Measurements from ENCODE around the gene NINJ1.
"Not testable (repeated sequence)": the region's sequence is repeated elsewhere in the genome, so short reads cannot be mapped to it uniquely, and the experiment has no call there.

The NINJ1 gene

DNA sequence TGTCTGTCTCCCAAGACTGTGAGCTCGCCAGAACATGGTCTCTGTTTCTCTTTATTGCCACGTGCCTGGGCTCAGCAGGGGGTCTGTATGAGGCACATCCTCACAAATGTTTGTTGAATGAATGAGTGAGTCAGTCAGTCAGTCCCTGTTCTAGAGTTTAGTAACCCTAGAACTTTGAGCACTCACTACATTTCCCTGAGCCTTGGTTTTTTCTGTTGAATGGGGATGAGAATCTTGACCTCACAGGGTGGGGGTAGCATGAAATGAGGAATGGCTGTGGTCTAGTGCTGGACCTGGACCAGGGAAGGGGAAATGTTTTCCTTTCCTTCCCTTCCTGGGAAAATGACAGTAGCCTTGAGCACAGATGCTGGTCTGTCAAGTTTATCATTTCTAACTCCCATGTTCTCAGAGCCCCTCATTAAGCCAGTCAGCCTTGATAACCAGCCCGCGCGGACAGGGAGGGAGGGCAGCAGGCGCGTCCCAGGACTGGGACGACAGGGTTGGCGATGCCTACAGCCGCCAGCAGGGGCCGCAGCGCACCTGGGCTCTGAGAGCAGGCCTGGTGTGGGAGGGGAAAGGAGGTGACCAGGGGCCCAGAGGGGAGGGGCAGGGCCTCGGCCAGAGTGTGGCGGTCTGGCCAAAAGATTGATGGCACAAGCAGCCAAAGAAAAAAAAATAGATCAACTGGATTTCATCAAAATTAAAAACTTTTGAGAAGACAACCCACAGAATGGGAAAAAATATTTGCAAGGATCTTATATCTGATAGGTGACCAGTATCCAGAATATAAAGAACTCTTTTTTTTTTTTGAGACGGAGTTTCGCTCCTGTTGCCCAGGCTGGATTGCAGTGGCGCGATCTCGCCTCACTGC, 25.8 kb upstream of the NINJ1 start:
- DNase-seq = peak; percentile 87

GRCh38 chr9:93156475-93157008, 22.5 kb upstream of the NINJ1 start:
- DNase-seq = no peak

DNA sequence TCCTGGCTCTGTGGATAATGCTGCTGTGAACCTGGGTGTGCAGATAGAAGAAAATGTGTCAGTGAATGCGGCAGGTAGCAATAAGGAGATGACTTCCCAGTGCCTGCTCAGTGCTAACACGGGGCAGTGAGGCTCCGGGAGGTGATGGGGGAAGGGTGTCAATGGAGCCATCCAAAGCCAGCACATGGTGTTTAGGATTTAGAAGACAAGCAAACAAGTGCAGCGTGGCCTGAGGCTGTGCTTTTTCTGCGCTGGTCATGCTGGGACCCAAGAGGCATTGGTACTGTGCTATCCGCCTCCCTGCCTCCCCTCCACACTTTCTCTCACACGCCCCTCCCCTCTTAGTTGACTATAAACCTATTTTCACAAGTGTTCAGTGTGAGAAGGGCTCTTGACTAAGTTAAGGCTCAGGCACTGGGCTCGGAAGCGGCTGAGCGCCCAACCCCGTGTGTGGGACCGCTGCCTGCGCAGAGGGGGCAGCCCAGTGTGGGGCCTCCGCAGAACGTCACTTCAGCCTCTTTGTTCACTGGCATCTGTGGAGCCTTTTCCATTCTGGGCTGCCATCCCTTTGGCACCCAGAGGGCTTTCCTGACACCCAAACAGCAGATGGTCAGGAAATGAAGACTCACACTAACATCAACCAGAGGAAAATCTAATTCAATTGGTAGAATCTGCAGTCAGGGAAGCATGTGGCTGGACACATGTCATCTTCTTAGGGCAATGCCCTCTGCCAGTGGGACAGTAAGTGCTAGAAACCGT, 21.8 kb upstream of the NINJ1 start:
- no peak for DNase-seq

DNA sequence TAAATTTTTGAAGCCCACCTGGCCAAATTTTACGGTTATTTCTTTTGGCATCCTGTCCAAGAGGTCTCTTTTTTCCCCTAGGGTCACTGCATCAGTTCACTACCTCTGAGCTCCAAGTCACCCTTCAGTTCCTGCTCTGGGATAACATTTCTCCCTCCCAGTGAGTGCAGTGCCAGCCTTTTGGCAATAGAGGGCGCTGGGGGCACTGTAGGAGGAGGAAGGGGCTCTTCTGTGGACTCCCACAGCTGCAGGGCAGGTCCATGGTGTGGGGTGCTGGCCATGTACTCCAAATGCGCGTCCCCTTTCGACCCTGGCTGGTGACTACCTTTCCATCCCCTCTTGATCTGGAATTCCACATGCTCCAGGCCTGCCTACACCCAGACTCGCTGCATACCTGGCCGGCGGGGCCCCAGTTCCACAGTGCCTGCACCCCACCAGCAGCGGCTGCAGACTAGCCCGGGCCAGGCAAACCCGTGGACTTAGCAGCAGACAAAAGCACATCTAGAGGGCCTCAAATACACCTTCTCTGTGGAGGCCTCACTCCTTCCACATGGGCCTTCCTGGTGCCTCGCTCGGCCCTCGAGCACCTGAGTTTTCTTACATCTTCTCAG, 20.3 kb upstream of the NINJ1 start:
- peak; percentile 61 for DNase-seq

DNA sequence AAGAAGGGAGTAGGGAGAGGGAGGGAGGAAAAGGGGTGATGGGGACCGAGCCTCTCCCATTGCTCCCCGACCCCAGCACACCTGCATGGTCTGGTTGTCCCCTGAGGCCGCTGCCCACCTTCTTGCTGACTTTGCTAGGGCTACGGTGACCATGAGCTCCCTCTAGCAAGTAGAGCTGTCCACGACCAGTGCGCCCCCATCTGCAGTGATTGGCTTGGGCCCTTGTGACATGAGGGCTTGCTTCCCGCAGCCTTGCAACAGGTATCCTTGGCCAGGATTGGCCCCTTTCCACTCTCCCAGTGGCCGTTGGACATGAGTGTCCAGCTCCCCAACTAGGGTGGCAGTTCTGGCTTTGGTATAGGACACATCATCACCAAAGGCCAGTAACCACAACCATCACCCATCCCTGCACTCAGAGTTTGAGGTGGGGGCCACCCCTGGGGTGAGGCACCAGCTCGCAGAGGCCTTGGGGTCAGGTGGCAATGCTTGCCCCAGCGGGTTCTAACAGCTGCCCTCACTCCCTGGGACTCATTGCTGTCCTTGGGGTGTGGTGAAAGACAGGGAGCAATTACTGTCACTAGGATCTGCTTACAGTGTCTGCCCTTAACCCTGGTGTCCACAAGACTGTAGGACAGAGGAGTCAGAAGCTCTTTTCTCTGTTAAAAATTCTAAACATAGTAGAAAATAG, 17.2 kb upstream of the NINJ1 start:
- no peak for DNase-seq

DNA sequence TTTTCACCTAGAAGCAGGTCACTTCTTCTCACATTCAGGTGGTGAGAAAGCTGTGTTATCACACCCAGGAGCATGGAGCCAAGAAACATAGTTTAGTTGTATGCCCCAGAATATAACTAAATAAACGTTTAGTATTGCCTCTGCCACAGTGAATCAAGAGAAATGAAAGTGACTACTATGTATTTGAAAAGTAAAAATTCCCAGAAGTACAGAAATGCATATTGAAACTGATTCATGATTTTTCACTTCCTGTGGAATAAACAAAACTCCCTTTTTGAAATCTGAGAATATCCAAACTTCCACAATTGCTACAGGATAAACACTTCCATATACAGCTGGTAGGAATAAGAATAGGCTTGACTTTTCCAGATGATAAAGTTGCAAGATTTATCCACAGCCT, 15.3 kb upstream of the NINJ1 start:
- DNase-seq = no peak

DNA sequence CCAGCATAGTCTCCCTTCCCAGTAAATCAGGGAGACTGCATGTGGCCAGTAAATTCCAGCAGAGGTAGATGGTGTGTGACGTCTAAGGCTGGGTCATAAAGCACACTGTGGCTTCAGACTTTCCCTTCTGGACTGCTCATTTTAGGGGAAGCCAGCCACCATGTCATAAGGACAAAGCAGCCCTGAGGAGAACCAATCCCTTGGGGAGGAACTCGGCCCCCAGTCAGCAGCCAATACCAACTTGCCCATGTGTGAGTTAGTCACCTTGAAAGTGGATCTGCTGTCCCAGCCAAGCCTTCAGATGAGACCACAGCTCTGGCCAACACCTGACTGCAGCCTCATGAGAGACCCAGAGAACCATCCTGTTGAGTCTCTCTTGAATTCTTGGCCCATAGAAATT, 14.7 kb upstream of the NINJ1 start:
- no peak for DNase-seq

GRCh38 chr9:93147632-93148031, 13.6 kb upstream of the NINJ1 start:
- no peak for DNase-seq

DNA sequence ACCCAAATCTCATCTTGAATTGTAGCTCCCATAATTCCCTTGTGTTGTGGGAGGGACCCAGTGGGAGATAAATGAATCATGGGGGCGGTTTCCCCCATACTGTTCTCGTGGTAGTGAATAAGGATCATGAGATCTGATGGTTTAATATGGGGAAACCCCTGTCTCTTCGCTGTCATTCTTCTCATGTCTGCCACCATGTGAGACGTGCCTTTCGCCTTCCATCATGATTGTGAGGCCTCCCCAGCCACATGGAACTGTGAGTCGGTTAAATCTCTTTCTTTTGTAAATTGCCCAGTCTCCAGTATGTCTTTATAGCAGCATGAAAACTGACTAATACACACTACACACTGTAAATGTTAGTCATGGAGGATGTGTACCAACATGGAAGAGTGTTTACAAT, 12.6 kb upstream of the NINJ1 start:
- not testable (repeated sequence) for DNase-seq

- no peak for DNase-seq
Observed at GRCh38 chr9:93143830-93144530, 9.9 kb upstream of the NINJ1 start.

- no peak for DNase-seq
Observed at GRCh38 chr9:93141771-93142483, 7.9 kb upstream of the NINJ1 start.

DNA sequence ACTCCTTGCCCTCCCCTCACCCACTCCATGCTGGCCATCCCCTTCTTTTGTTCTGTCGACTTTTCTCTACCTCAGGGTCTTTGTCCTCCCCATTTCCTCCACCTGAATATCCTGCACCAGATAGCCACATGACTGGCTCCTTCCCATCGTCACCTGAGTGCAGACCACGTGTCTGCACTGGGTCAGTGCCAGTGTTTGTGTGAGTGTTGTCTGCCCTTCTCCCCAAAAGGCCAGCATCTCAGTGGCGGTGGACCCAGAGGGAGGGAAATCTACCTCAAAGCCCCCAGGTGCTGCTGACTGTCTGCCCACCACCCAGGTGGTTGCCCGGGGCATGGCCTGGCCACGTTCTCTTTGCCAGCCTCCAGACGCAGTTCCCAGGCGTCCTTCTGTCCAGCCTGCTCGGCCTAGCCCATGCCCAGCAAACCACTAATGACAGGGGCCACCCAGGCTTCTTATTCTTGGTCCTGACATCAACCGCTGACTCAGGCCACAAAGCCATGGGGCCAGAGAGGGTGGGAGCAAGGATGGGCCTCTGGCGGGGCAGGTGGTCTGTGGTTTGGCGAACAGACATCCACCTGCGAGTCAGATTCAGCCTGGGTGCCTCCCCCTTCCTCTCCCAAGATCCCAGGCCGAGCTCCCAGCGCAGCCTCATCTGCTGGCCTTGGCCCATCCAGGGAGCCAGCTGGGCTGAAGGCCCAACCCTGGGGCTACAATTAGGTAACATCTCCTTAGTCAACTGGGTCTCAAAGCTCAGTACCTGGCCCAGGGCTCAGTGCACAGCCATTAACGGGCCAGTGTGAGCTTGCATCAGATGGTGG, 5.5 kb upstream of the NINJ1 start:
- no peak for DNase-seq

GRCh38 chr9:93138171-93138764, 4.2 kb upstream of the NINJ1 start:
- DNase-seq = no peak

DNA sequence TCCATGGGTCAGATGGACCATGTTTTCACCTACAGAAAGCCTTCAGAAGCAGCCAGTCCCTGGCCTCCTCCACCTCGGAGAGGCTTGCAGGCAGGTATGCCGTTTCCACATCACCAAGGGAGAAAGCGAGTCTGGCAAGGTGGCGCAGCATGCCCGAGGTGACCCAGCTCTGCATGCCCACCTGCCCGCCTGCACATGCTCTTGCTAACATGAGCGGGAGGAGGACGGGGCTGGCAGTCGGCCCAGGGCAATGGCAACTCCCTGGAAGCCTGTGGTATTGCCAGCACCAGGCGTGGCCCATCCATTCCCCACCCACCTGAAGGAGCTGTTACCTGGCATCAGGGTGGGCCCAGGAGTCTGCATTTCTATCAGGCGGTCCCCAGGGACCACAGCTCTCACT, 3.3 kb upstream of the NINJ1 start:
- no peak for DNase-seq

- no peak for DNase-seq
Observed at GRCh38 chr9:93136011-93136440, 2.0 kb upstream of the NINJ1 start.

DNA sequence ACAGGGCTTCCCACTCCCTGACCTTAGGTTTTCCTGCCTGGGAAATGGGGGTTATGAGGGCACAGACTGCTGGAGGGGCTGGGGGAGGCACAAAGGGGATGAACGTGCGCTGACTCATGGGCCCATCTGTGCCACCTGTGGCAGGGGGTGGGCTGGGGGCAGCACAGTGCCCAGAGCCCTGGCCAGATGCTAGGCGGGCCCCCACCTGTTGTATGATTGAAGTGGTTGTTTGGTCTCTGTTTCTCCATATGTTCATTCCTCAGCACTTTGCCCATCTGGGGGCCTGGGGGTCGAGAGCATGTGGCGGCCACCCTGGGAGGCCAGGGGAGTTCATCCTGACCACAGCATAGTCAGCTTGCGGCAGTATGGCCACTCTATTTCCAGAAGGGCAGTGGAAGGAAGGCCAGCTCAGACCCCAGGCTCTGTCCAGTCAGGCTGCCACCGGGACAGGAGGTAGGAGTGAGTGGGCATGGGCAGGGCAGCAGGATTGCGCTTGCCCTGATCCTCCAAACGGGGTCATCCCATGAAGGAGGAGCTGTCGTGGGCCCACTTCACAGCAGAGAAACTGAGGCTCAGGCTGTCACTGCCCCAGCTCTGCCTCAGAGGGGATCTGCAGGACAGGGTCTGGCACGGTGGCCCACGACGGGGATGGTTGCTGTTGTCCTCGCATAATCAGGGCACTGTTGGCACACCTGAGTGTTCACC, 841 bp upstream of the NINJ1 start:
- DNase-seq = no peak

- DNase-seq = peak; percentile 77
Observed at GRCh38 chr9:93133681-93134014, 403 bp downstream of the NINJ1 start.

- no peak for DNase-seq
Observed at GRCh38 chr9:93132946-93133680, 938 bp downstream of the NINJ1 start.
